Right ventricle myocardium inferior (tissue), 1 donor: ENCODE data around the gene RPL29. TPM values are rescaled to one million over a fixed set of nuclear protein-coding genes. Genes with fewer than 3 reads are reported as not detected.
A peak's percentile ranks its signal among the peaks of the same experiment; 100 is the strongest.

Experiments used
- ATAC-seq: fragments of 200-7000 bp; cut with Tn5 transposase; one replicate; pipeline ENCODE4 v1.9.1; 2020; ENCODE audit warnings: mild to moderate bottlenecking, moderate library complexity
- DNase-seq: peaks from one replicate; pipeline ENCODE4 v3.0.0; 2021; ENCODE audit errors: missing footprints
- intact Hi-C: fragments of 100-400 bp; cut with DNase I; formaldehyde crosslinking; loops from one replicate; pipeline ENCODE4 v1.11.0; 2022
- total RNA-seq: library from RNA; stranded (reverse); fragmentation: NEBNext Ultra II Directional; extraction: Animal tissue kit (Norgen Biotek cat#: 25700); gene quantifications from one replicate; pipeline ENCODE4 v1.2.1, GENCODE V29; 2021
- donor health status: DM: no; HTN: yes; CAD: no; lungs with severe emphysema.

The RPL29 gene
- total RNA-seq, 1 donor from 2014 or later: 677 TPM

DNA sequence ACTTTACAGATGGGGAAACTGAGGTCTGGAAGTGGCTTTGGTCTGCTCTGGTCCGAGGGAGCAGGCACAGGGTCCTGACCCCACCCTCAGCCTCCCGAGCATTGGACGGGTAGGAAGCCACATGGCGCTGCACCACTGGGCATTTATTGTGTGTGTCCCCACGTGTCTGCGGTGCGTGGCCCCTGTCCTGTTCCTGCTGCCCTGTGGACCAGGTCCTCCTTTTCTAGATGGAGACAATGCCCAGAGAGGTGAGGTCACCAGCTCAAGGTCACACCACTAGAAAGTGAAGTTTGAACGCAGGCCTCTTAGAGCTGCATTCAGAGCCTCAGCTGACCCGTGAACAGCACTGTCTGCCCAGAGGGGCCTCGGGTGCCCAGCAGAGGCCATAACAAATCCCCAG is 33.8 kb upstream of the RPL29 start:
- intact Hi-C loops: no loop called here
- DNase-seq (no peak), ATAC-seq (no peak)

DNA sequence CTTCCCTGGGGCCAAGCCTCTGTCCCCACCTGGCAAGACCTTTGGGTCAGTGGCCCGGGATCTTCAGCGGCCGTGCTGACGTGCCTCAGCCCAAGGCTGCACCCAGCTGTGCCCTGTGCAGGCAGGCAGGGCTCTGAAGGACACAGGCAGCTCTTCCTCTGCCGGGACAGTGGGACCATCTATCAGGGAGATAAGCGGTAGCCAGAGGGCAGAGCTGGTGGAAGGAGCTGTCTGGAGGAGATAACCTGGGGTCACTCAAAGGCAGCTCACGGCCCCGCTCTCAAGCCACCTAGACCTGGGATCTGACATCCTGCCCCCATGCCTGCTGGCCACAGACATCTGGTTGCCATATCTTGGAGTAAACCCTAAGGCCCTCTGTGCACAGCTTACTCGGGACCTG is 33.4 kb upstream of the RPL29 start:
- no peak for DNase-seq
- ATAC-seq: peak; percentile 35
- intact Hi-C loops: no loop called here

DNA sequence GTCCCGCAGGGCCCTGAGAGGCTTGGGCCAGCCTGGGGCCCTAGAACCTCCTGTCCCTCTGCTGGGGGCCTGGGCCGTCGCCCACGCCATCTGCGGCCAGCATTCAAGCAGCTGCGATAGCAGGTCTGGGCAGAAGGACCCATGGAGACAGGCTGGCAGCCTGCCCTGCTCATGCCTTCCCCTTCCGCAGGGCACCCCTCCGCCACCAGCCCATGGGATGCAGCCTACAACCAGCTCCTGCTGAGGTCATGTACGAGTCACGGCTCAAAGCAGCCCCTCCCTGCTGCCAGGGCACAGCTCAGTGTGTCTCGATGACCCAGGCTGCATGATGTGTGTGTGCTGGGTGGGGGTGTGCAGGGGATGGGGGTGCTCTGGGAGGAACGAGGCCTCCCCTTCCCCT is 32.9 kb upstream of the RPL29 start:
- DNase-seq (peak; percentile 87), ATAC-seq (peak; percentile 77)
- intact Hi-C loops: no loop called here

DNA sequence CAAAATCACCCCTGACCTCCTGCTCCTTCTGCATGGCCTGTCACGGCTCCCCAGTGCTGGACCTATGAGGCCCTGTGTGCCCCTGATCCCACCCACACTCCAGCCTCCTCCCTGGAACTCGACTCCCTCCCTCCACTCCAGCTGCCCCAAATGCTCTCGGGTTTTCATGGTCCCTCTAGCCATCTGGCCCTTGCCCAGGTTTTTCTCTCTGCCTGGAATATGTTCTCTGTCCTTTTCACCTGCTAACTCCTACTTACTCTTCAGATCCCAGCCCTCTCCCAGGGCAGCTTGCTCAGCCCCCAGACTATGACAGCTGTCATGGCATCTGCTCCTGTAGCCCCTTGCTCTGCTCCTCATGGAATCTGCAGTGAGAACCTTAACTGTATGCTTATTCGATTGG is 30.3 kb upstream of the RPL29 start:
- intact Hi-C loops: no loop called here
- DNase-seq (no peak), ATAC-seq (peak; percentile 13)

DNA sequence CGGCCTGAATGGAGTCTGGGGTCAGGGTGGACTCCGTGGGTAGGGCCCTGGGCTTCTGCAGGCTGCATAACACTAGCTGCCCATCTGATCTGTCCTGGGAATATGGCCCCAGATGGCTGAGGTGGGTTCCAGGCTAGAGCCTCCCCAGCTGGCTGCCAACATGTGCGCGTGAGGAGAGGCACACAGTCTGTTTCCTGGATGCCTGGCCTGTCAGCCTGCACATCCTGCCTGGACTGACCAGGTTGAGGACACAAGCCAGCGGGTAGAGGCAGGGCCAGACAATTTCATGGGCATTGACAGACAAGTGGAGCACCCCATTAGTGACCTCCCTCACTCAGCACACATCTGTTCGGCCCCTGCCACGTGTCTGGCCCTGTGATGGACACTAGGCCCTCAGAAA is 29.8 kb upstream of the RPL29 start:
- no peak for DNase-seq
- no peak for ATAC-seq
- intact Hi-C loops: no loop called here

DNA sequence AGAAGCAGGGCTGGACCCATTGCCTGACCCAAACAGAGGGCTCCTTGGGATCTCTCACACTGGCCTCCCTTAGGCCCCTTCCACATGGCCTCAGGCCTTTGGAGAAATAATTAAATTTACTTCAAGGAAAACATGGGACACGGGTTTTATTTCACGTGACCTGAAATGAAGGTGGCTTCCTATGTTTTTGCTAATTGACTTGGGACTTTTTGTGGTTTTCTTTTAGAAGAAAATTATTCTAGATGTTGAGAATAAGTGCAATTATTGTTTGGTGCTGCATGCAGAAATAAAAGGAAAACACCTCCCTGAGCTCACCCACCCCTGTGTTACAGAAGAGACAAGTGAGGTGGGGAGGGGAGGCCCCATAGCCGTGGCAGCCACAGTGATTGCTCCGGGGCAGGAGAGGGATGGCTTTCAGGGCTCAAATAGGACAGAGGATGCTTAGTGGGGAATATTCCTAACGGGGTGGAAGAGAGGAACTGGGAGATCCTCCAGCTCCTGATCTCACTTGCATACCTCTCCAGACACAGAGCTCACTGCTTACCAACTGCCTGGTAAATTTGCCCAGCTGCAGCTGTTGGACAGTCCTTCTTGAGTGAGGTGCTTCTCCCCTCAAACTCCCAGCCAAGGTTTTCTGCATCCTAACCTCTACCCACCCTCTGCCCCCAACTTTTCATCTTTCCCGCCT is 29.2 kb upstream of the RPL29 start:
- ATAC-seq (no peak), DNase-seq (no peak)
- intact Hi-C loops: no loop called here

DNA sequence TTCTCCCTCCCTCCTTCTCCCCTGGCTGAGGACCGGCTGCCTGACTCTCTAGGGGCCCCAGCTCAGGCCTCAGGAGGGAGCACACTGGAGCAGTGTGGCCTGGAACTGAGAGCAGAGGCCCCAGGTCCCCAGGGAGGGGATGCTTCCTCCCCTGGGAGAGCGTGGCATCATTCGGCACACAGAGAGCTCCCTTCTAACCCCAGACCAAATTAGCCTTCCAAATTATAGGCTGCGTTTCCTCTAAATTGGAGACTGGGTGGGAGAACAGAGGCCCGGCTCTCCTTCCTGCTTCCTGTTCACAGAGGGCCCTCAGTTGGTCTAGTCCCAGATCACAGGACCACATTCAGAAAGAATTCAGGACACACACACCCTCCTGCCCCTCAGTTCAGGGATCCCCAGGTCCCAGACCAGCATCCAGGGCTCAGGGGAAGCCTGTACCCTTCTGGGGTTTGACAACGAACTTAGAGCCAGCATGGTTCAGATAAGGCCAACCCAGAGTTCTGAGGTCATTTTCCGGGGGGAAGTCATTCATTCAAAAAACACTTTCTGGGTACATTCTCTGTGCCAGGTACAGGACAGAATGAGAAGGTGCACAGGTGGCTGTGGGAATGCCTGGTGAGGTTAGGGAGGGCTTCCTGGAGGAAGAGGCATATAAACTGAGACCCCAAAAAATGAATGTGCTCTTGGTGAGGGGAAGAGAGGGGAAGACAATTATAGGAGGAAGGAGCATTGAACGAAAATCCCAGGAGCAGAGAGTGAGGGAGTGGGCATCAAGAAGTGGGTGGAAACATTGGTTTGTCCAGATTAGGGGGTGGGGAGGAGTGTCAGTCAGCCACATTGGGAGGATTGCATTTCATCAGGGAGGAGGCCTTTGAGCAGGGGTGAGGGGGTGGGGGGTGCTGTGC is 28.4 kb upstream of the RPL29 start:
- intact Hi-C loops: loop anchor here (2.0 kb wide), 1 partner anchor 33 kb away; the partner anchor contains the start of gene DUSP7
- no peak for ATAC-seq

DNA sequence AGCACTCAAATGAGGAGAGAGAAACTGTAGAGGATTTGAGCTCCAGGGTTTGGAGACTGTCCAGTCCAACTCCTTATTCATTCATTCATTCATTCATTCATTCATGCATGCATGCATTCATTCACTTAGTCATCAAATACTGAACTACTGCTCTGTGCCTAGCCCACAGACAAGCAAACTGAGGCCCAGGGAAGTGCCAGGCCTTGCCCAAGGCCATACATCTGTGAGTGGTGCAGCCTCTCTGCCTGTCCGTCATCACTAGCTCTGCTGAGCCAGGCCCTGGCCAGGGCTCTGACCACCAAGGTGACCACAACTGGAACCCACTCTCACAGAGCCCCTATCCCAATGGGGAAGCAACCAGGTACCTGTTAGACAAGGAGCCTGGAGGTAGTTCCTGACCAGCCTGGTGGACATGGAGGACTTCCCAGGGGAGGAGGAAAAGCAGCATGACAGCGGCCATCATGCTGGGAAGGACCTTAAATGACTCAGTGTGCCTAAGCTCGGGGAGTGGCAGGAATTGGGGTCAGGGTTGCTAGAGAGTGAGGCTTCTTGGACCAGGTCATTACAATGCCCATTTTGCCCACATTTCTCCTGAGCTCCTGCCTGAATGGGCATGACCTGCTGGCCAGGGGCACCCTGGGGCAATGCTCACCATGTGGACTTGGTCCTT is 27.5 kb upstream of the RPL29 start:
- ATAC-seq: no peak
- DNase-seq: no peak
- intact Hi-C loops: loop anchor here (2.0 kb wide), 1 partner anchor 34 kb away; the partner anchor contains the start of gene DUSP7

More for the DNA sequence above, 28.4 kb upstream of the RPL29 start:
- no peak for DNase-seq

DNA sequence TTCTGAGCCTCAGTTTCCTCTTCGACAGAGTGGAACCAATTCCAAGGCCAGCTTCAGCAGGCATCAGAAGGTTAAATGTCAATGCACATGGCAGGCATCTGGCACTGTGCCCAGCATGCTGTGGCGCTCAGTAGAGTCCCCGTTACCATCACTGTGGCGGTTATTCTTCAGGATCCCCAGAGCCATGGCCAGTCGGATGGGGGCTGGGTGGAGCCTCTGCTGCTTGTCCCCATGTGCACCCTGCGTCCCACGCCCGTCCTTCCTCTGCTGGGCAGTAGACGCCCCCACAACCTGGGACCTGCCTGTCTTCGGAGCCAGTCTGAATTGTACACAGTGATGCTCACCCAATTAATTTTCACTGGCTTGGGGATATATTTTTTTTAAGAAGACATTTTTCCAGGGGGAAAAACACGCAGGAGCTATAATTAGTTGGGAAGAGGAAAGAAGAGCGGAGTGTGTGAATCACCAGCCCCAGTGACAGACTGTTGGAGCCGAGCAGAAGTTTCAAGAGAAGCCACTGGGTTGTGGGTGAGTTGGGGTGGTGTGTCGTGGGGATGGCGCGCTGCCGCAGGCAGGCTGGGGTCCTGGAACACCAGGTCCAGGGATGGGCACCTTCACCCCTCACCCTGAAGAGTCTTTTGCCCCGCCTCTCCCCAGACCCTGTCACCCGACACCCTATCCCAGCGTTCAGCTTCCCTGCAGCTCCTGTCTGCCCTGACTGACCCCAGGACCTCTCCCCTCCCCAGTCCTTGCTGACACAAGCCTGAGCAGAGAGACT is 26.8 kb upstream of the RPL29 start:
- DNase-seq (no peak), ATAC-seq (peak; percentile 25)
- intact Hi-C loops: loop anchor here (2.0 kb wide), 1 partner anchor 34 kb away; the partner anchor contains the start of gene DUSP7

DNA sequence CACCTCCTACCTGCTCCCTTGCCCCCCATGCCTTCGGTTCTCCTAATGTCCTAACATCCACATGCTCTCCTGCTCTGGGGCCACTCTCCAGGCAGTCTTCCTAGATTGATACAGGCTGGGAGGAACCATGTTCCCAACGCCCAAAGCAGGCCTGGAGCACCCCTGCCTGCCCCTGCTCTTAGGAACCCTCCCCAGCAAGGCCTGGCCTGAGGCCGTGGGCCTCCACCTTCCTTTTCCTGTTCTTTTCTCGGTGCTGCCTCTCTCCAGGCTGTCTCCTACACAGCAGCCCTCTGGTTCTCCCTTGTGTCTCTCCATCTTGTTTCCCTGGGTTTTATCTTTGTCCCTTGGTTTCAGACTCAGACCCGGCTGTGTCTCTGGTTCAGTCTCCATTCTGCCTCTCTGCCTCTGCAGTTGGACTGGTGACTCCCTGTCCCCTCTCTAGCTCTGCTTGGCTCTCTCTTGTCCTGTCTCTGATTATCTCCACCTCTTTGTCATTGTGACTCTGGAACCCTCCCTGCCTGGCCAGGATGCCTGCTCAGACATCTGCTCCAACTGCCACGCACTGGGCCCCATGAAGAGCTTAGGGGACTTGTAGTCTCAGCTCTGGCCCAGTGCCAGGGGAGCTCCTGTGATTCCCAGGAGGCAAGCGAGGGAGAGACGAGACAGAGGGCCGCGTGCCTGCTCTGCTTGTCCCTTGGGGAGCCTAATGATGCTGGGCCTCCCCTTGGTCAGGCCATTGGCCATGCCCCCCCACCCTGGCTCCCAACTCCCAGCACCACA is 26.0 kb upstream of the RPL29 start:
- ATAC-seq (peak; percentile 47), DNase-seq (peak; percentile 86)
- intact Hi-C loops: loop anchor here (2.0 kb wide), 1 partner anchor 35 kb away; the partner anchor contains the start of gene DUSP7

DNA sequence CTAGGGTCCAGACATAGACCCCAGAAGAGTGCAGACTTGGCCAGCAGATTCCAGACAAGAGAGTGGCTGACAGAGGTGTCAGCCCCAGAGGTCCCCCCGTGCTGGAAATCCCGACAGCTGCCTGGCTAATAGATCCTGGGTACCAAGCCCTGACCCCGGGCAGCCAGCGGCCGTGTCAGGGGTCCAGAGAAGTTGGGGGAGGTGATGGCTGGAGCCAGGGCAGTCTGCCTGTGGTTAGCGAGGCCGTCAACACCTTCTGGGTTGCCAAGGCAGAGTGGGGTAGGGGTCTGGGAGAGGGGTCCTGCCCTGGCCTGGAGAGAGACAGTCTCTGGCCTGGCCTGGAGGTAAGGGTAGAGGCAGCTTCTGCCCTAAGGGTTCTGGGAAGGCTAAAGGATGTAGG is 25.1 kb upstream of the RPL29 start:
- no peak for ATAC-seq
- no peak for DNase-seq

DNA sequence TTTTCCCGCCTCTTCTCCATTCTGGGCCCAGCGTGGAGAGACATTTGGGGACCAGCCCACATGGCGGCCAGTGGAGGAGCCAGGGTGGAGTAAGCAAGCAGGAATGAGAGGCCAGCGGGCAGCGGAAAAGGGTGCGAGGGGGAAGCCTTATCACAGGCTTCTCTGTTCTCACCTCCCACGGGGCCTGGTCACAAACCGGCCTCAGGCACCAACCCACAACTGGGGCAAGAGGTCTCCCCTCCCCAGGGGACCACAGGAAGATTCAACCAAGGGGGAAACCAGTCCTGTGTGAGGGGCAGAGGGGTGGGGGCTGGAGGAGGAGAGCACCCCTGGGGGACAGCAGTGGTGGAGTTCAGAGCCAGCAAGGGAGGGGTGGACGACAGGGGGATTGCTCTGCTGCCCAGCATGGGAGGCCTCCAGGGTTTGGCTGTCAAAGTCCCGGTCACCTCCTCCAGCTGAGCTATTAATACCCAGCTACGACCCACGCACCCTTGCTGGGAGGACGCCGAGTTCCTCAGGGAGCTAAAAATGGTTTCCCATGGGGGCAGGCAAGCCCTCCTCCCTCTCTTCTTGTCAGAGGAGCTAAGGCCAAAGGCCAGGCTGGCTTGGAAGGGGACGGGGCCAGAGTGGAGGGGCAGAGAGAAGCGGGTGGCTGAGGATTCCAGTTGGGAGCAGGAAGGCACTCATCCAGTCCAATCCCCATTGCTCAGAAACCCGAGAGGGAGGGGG is 23.8 kb upstream of the RPL29 start:
- ATAC-seq (peak; percentile 75), DNase-seq (peak; percentile 88)
- intact Hi-C loops: no loop called here

More for the DNA sequence above, 25.1 kb upstream of the RPL29 start:
- intact Hi-C loops: no loop called here

DNA sequence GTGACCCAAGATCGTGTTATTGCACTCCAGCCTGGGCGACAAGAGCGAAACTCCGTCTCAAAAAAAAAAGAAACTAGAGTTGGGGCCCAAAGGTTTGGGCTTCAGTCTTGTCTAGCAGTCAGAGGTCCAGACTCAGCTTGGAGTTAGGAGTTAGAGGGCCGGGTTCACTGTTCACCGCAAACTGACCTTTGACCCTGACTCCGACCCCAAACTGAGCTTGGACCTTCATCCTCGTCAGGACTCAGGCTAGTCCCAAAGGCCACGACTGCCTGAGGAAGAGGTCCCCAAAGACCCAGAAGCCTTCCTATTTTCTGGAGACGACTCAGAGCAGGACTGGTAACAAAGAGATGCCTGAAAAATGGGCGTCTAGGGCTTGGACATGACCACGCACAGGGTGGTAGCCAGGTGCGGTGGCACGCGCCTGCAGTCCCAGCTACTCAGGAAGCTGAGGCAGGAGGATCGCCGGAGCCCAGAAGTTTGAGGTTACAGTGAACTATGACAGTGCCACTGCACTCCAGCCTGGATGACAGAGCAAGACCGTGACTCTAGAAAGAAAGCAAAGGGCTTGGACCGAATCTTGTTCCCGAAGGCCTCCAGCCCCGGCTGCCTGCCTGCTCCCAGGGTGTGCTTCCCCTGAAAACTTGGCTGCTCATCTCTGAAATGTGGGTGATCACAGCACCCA is 22.8 kb upstream of the RPL29 start:
- intact Hi-C loops: no loop called here
- ATAC-seq: no peak

DNA sequence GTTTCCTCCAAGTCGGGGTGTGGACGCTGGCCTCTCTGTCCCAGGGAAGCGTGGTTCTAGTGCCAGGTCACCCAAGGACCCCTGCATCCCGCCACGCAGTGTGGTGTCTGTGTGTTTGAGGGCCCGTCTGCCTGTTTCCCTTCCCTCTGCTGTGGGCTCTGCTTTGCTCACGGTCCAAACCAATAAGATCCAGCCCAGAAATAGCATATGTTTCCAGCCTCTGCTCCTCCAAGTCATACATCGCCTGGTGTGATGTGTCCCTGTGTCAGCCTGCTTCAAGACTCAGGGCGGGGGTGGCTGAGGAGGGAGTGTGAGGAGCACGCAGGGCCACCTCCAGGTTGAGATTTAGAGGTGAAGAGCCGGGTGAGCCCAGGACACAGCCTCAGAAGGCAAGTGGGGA is 21.9 kb upstream of the RPL29 start:
- ATAC-seq (no peak), DNase-seq (peak; percentile 8)
- intact Hi-C loops: no loop called here

More for the DNA sequence above, 22.8 kb upstream of the RPL29 start:
- DNase-seq: peak; percentile 11

DNA sequence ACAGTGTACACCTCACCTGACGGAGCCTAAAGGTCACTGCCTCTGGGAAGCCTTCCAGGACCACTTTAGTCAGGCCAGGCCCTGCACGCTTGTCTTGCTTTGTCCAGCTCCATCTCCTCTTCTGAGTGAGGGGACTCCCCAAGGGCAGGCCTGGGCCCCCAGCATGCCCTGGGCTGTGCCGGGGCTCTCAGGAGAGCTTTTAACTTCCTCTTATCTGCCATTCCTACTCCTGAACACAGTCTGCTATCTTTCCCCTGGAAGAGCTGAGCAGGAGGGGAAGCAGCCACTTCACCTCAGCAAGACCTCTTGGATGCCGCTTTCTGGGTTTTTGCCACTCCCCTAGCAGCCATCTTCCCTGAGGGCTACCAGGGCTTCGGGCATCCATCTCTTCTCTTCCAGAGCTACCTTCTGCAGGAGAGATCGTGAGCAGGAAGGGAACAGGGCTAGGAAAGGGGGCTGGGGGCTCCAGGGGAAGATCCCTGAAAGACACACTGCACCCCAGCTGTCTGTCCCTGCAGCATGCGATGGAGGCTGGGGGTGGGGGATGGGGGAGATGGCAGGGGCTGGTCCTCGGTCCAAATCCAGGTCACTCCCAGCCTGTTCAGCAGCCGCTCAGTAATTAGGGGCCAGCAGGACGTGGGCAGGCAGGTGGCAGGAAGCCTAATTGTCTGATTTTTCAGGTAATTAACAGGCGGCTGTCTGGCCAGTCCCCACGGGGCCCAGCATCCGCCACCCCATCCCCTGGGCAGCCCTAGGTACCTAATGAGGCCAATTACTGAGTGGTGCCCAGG is 19.9 kb upstream of the RPL29 start:
- intact Hi-C loops: no loop called here
- peak; percentile 59 for DNase-seq
- no peak for ATAC-seq

DNA sequence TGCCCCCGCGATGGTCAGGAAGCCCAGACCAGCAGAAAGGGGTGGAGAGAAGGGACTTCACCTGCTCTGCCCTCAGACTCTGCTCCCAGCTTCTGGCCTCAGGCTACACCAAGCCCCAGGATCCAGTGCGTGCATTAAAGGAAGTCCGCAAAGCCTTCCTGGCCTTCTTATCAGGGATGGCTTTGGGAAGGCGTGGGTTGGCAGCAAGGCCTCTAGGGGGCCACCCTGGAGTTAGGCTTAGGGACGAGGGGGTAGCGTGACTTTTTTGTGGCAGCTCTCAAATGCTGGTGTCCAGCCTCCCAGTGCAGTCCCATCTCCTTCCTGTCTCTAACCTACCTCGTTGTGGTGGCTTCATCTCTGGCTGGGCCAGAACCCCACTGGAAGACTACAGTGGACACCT is 18.9 kb upstream of the RPL29 start:
- peak; percentile 17 for DNase-seq
- no peak for ATAC-seq
- intact Hi-C loops: no loop called here
